Measurements from ENCODE around the gene VDAC1.

The VDAC1 gene

GRCh38 chr5:134022333-134022732 lies 17.6 kb upstream of the VDAC1 start:
- DNase-seq: no peak

- no peak for DNase-seq
Observed at GRCh38 chr5:134020188-134020587, 15.4 kb upstream of the VDAC1 start.

GRCh38 chr5:134019636-134020035 lies 14.9 kb upstream of the VDAC1 start:
- DNase-seq: no peak

- DNase-seq: no peak
Observed at GRCh38 chr5:134018986-134019316, 14.2 kb upstream of the VDAC1 start.

GRCh38 chr5:134018154-134018985 lies 13.6 kb upstream of the VDAC1 start:
- no peak for DNase-seq

- DNase-seq: no peak
Observed at GRCh38 chr5:134008266-134008749, 3.5 kb upstream of the VDAC1 start.

- no peak for DNase-seq
Observed at GRCh38 chr5:134007581-134008265, 2.9 kb upstream of the VDAC1 start.

GRCh38 chr5:134006115-134006514 lies 1.3 kb upstream of the VDAC1 start:
- DNase-seq: no peak

- DNase-seq: peak; percentile 32
Observed at GRCh38 chr5:134005417-134006061, 764 bp upstream of the VDAC1 start.

GRCh38 chr5:134003817-134004625 lies 754 bp downstream of the VDAC1 start:
- DNase-seq: peak; percentile 54

- DNase-seq: no peak
Observed at GRCh38 chr5:134003064-134003816, 1.5 kb downstream of the VDAC1 start.

GRCh38 chr5:134001938-134002731 lies 2.6 kb downstream of the VDAC1 start:
- DNase-seq: no peak

- DNase-seq: no peak
Observed at GRCh38 chr5:134000696-134001453, 3.9 kb downstream of the VDAC1 start.

GRCh38 chr5:134000091-134000511 lies 4.7 kb downstream of the VDAC1 start:
- no peak for DNase-seq

- no peak for DNase-seq
Observed at GRCh38 chr5:133998807-133999206, 6.0 kb downstream of the VDAC1 start.

GRCh38 chr5:133998042-133998441 lies 6.7 kb downstream of the VDAC1 start:
- no peak for DNase-seq

GRCh38 chr5:133996683-133997252 lies 8.0 kb downstream of the VDAC1 start:
- DNase-seq: no peak

GRCh38 chr5:133995883-133996563 lies 8.8 kb downstream of the VDAC1 start:
- DNase-seq: no peak

- DNase-seq: no peak
Observed at GRCh38 chr5:133995341-133995740, 9.4 kb downstream of the VDAC1 start.

GRCh38 chr5:133994990-133995333 lies 9.8 kb downstream of the VDAC1 start:
- DNase-seq: no peak
